GM19455 (cell line): ENCODE data around the gene TRIM14.
A peak's percentile ranks its signal among the peaks of the same experiment; 100 is the strongest.
"Not testable (repeated sequence)": the region's sequence is repeated elsewhere in the genome, so short reads cannot be mapped to it uniquely, and the experiment has no call there.

ENCODE experiments used
- ATAC-seq: cut with Tn5 transposase; IDR thresholded peaks from one replicate; pipeline ENCODE4 v1.9.1; 2021; ENCODE audit not compliant: unreplicated experiment

TRIM14 gene

GRCh38 chr9:98117097-98117496 lies 1.9 kb downstream of the TRIM14 start:
- ATAC-seq = not testable (repeated sequence)

- no peak for ATAC-seq
These were observed 10.0 kb downstream of the TRIM14 start for GRCh38 chr9:98109052-98109451.

- no peak for ATAC-seq
These were observed 10.4 kb downstream of the TRIM14 start for GRCh38 chr9:98108531-98109031.

GRCh38 chr9:98107926-98108325 lies 11.1 kb downstream of the TRIM14 start:
- no peak for ATAC-seq

DNA sequence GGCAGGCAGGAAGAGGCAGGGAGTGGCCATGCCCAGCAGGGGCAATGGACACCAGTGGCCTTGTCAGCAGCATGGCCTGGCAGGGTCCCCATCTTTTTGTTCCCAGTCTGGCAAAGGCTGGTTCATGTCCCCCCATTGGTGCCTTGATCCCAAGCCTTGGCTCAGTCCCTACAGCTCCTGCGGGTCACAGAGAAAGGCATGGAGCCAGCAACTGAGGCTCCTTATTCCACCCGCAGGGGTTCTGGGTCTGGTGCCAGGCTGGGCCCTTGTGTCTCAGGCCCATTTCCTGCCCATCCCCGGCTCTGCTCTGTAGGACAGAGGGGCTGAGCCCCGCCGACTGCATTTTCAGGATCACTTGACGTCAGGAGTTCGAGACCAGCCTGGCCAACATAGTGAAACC lies 14.0 kb downstream of the TRIM14 start:
- no peak for ATAC-seq

- ATAC-seq = no peak
These were observed 14.6 kb downstream of the TRIM14 start for GRCh38 chr9:98104445-98104881.

DNA sequence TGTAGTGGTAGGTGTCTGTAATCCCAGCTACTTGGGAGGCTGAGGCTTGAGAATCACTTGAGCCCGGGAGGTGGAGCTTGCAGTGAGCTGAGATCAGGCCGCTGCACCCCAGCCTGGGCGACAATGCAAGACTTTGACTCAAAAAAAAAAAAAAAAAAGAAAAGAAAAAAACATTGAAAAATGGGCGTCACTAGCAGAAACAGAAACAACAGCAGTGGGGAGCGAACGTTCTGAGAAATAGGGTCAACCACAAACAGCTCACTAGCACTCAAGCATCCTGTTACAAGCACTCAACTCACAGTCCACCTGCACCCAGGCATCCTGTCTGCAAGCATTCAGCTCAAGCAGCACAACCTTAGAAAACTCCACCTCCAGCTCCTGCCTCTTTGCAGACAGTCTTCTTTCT lies 17.2 kb downstream of the TRIM14 start:
- peak; percentile 98 for ATAC-seq

- peak; percentile 6 for ATAC-seq
These were observed 17.6 kb downstream of the TRIM14 start for GRCh38 chr9:98101416-98101815.

DNA sequence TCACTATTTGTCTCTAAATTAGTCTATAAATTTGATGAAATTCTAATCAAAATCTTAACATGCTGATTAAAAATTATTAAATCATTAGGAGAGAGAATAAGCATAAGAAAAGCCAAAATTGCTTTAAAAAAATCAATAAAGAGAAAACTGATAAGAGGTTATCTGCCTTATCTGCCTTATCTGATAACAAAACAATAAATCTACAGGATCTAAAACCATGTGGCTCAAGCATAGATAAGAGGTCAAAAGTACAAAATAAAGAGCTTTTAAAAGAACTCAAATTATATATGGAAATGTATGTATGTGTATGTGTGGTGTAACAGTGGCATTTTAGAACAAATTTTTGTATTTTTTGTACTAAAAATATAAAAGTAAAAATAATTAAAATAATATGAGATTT lies 18.6 kb downstream of the TRIM14 start:
- ATAC-seq = no peak

GRCh38 chr9:98099898-98100297 lies 19.1 kb downstream of the TRIM14 start:
- no peak for ATAC-seq

DNA sequence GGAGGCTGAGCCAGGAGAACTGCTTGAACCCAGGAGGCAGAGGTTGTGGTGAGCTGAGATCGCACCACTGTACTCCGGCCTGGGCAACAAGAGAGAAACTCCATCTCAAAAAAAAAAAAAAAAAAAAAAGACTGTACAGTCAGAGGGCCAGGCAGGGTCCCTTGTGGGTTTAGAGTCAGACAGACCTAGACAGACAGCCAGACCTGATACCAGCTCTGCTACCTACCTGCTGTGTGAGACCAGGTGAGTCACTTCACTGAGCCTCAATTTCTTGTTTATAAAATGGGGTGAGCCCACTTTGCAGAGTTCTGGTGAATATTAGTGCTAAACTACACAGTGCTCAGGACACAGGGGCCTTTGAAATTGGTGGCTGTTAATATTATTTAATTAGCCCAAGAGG lies 19.7 kb downstream of the TRIM14 start:
- ATAC-seq = no peak

DNA sequence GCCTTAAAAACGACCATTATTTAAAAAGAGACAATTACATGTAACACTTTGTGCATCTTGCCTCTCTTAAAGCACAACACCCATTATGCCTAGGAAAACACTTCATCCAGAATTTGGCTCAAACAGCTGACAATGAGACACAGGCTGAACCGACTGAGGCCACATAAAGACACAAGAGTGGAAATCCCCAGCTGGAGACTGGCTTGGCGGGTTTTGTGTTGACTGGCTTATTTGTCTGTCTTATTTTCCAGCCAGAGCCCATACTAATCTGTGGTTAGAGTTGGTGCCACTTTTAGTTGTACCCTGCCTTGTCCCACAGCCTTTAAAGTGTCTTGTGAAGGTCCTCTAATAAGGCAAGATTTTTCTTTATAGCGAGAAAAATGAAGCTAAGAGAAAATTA lies 21.2 kb downstream of the TRIM14 start:
- no peak for ATAC-seq

GRCh38 chr9:98096091-98096490 lies 22.9 kb downstream of the TRIM14 start:
- no peak for ATAC-seq

DNA sequence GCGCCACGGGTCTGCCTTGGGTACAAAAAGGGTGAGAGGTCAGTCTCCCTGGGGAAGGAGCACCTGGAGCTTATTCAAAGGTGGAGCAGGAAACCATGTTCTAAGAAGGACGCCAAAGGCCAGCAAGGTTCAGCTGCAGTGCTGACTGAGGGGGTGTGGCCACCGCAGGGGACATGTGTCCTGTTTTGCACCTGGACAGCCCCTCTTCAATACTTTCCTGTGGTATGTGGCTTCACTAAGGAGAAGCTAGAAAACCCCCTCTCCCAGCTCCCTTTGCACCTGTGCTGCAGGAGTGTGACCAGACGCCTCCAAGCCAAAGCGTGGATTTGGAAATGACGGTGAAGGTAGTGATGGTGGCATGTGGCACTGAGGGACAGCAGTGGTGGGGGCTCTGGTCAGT lies 23.6 kb downstream of the TRIM14 start:
- ATAC-seq = no peak

DNA sequence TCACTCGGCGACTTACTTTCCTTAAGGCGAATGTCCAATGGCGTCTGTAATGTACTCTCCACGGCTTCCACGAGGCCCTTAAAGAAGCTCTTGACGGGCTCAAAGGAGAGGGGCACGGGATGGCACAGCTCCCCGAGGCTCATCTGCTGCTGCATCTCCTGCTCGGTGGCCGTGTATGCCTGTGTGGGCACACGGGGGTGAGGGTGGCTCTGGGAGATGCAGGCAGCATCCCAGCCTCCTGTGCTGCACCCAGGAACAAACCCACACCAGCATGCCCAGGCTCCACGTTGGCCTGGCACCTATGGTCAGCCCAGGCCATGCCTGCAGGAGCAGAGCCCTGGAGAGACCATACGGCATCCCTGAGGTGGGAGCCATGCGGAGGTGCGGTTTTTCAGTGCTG lies 24.2 kb downstream of the TRIM14 start:
- no peak for ATAC-seq

GRCh38 chr9:98094316-98094715 lies 24.7 kb downstream of the TRIM14 start:
- ATAC-seq = no peak

DNA sequence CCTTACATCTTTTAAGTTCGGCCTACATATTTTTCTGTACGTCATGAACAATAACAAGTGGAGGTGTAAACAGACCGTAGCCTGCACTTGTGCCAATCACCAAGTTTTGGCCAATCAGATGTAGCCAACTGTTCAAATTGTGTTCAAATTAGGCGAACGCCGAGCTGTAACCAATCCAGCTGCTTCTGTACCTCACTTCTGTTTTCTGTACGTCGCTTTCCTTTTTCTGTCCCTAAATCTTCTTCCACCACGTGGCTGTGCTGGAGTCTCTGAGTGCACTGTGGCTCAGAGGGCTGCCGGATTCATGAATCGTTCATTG lies 26.4 kb downstream of the TRIM14 start:
- ATAC-seq = no peak

DNA sequence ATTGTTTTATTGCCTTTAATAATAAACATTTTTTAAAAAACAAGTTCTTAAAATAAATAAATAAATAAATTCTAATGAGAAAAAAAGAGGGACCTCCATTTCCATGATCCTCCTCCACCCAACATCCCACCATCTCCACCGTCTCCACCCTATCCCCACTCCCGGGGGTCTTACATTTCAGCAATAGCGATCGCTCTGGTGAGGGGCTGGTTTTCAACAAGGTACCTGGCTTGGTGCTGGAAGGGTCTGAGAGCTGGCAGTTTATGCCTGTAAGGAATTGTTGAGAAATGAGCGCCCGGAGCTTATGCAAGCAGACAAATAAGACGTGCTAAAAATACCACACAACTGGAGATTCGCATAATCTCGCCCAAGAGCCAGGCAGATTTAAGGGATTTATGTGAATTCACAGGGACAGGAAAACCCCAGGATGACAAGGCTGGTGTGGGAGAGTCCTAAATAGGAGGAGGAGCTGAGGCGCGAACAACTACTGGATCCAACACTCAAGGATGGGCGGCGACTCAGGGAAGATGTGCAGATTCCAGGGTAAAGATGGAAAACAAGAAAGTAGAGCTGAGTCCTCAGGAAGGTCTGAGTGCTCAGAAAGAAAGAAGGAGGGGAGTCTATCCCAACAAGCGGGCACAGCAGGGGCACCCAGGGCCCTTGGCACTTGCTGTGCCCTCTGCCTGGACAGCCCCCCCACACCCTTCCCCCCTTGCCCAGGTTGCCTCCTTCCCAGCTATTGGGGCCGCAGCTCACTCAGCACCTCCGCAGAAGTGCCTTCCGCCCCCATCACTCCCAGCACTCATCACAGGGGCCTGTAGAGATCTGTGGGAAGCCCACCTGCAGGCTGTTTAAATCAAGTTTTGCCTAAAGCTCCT lies 27.0 kb downstream of the TRIM14 start:
- no peak for ATAC-seq

DNA sequence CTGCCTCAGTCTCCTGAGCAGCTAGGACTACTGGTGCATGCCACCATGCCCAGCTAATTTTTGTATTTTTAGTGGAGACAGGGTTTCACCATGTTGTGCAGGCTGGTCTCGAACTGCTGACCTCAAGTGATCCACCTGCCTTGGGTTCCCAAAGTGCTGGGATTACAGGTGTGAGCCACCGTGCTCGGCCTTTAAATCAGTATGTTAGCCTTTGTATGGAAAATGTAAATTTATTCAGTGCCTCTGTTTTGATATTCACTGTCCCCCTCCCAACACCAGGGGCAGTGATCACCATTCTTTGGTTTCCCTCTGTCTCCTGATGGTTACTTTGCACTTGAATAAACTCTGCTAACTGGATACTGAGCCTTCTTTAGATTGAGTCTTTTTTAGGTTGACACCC lies 28.3 kb downstream of the TRIM14 start:
- not testable (repeated sequence) for ATAC-seq

GRCh38 chr9:98087420-98088354 lies 31.3 kb downstream of the TRIM14 start:
- ATAC-seq = no peak

GRCh38 chr9:98086461-98086860 lies 32.6 kb downstream of the TRIM14 start:
- ATAC-seq = no peak

DNA sequence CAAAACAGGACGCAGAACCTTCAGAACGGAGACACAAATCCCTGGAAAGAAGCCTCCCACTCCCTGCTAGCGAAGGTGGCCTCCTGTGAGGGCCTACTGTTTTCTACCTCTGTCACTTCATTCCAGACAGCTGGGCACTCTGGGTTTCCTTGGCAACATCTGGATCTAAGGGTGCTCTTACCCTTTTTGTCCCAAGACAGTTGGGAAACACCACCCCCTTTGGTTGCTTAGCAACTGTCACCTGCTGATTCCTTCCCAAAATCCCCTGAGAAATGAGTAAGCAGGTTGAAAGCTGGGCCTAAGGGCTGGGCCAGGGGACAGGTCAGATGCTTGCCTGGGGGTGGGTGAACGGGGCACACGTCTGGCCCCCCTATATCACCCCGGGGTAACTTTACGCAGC lies 33.1 kb downstream of the TRIM14 start:
- ATAC-seq = no peak
